ENCODE results near the gene PEAK1.
A peak's percentile ranks its signal among the peaks of the same experiment; 100 is the strongest.
"Not testable (repeated sequence)": the region's sequence is repeated elsewhere in the genome, so short reads cannot be mapped to it uniquely, and the experiment has no call there.

PEAK1 gene

GRCh38 chr15:77305953-77306352 is 114.0 kb downstream of the PEAK1 start:
- no peak for DNase-seq

- no peak for DNase-seq
Observed at GRCh38 chr15:77296773-77297337, 123.0 kb downstream of the PEAK1 start.

GRCh38 chr15:77295446-77295845 is 124.5 kb downstream of the PEAK1 start:
- DNase-seq = peak; percentile 42

GRCh38 chr15:77292969-77293558 is 126.8 kb downstream of the PEAK1 start:
- peak; percentile 15 for DNase-seq

GRCh38 chr15:77291107-77291506 is 128.8 kb downstream of the PEAK1 start:
- no peak for DNase-seq

- DNase-seq = no peak
Observed at GRCh38 chr15:77287385-77287784, 132.5 kb downstream of the PEAK1 start.

GRCh38 chr15:77285057-77285997 is 134.6 kb downstream of the PEAK1 start:
- DNase-seq = no peak

GRCh38 chr15:77282333-77282732 is 137.6 kb downstream of the PEAK1 start:
- peak; percentile 92 for DNase-seq

- no peak for DNase-seq
Observed at GRCh38 chr15:77276943-77277342, 143.0 kb downstream of the PEAK1 start.

GRCh38 chr15:77276096-77276495 is 143.8 kb downstream of the PEAK1 start:
- no peak for DNase-seq

GRCh38 chr15:77273136-77273535 is 146.8 kb downstream of the PEAK1 start:
- not testable (repeated sequence) for DNase-seq

GRCh38 chr15:77266708-77267386 is 153.1 kb downstream of the PEAK1 start:
- DNase-seq = peak; percentile 96

- no peak for DNase-seq
Observed at GRCh38 chr15:77255385-77255784, 164.5 kb downstream of the PEAK1 start.

GRCh38 chr15:77251662-77252061 is 168.2 kb downstream of the PEAK1 start:
- peak; percentile 26 for DNase-seq

GRCh38 chr15:77247116-77247515 is 172.8 kb downstream of the PEAK1 start:
- DNase-seq = no peak

GRCh38 chr15:77243716-77244401 is 176.0 kb downstream of the PEAK1 start:
- no peak for DNase-seq

- peak; percentile 53 for DNase-seq
Observed at GRCh38 chr15:77243135-77243534, 176.8 kb downstream of the PEAK1 start.

GRCh38 chr15:77239882-77240608 is 179.9 kb downstream of the PEAK1 start:
- peak; percentile 37 for DNase-seq

GRCh38 chr15:77235566-77235965 is 184.3 kb downstream of the PEAK1 start:
- DNase-seq = no peak

GRCh38 chr15:77228828-77229227 is 191.1 kb downstream of the PEAK1 start:
- DNase-seq = no peak

- no peak for DNase-seq
Observed at GRCh38 chr15:77226652-77227051, 193.3 kb downstream of the PEAK1 start.

GRCh38 chr15:77225646-77226045 is 194.3 kb downstream of the PEAK1 start:
- no peak for DNase-seq
